DMS153 treated with DMSO at 0.1 percent for 48 hours (cell line): ENCODE data around the gene ZGPAT.
"Not testable (repeated sequence)": the region's sequence is repeated elsewhere in the genome, so short reads cannot be mapped to it uniquely, and the experiment has no call there.

Experiments
- DNase-seq: peaks from one replicate; lab custom pipeline; 2025; ENCODE audit not compliant: unreplicated experiment; lab: John Stamatoyannopoulos, UW

Gene ZGPAT

GRCh38 chr20:63758152-63758551 is 50.3 kb downstream of the ZGPAT start:
- no peak for DNase-seq

GRCh38 chr20:63759377-63759901 is 51.6 kb downstream of the ZGPAT start:
- DNase-seq: no peak

GRCh38 chr20:63765082-63765873 is 57.4 kb downstream of the ZGPAT start:
- no peak for DNase-seq

- no peak for DNase-seq
Measured at GRCh38 chr20:63765902-63766301, 58.1 kb downstream of the ZGPAT start.

- DNase-seq: no peak
Measured at GRCh38 chr20:63766695-63767426, 59.0 kb downstream of the ZGPAT start.

- DNase-seq: no peak
Measured at GRCh38 chr20:63767456-63767855, 59.6 kb downstream of the ZGPAT start.

- DNase-seq: no peak
Measured at GRCh38 chr20:63767886-63768285, 60.0 kb downstream of the ZGPAT start.

GRCh38 chr20:63768591-63769515 is 61.0 kb downstream of the ZGPAT start:
- no peak for DNase-seq

GRCh38 chr20:63769891-63770474 is 62.1 kb downstream of the ZGPAT start:
- DNase-seq: no peak

GRCh38 chr20:63771046-63771707 is 63.3 kb downstream of the ZGPAT start:
- DNase-seq: no peak

- no peak for DNase-seq
Measured at GRCh38 chr20:63772781-63773518, 65.1 kb downstream of the ZGPAT start.

- no peak for DNase-seq
Measured at GRCh38 chr20:63773571-63774241, 65.9 kb downstream of the ZGPAT start.

- no peak for DNase-seq
Measured at GRCh38 chr20:63774306-63774705, 66.5 kb downstream of the ZGPAT start.

- DNase-seq: no peak
Measured at GRCh38 chr20:63775096-63775978, 67.5 kb downstream of the ZGPAT start.

GRCh38 chr20:63776875-63777274 is 69.0 kb downstream of the ZGPAT start:
- DNase-seq: not testable (repeated sequence)

- no peak for DNase-seq
Measured at GRCh38 chr20:63777614-63778013, 69.8 kb downstream of the ZGPAT start.

GRCh38 chr20:63778034-63778752 is 70.4 kb downstream of the ZGPAT start:
- DNase-seq: no peak
